Spleen (tissue), 7 donors: ENCODE results near the gene TTC12.

Source experiments
- CTCF ChIP-seq, 11 experiments: fragments of 200-600 bp in 7 of 11; fragments of 450-650 bp in 4 of 11; sonication (generic) in 4 of 11; IDR thresholded peaks in 8 of 11; conservative IDR thresholded peaks in 3 of 11; 1 replicate in 7 of 11; 2 replicates in 4 of 11; pipeline versions ENCODE4 v1.4.0 to v1.8.0; 2016 to 2021; ENCODE audit warnings: antibody characterized with exemption in 11 of 11, inconsistent platforms in 4 of 11, mild to moderate bottlenecking in 1 of 11
- POLR2A ChIP-seq, 3 donors: fragments of 450-650 bp; IDR thresholded peaks; one replicate each; pipeline ENCODE4 v1.5.1; 2017; ENCODE audit warnings: antibody characterized with exemption in 3 of 3, mild to moderate bottlenecking in 1 of 3
- donor health status: DM: no; HTN: no; CAD: no; lungs with moderate emphysema.
- donor health status: DM: no; HTN: no; CAD: no.
- donor health status: DM: no; HTN: no; CAD: no.

GRCh38 chr11:113295993-113296392, 18.4 kb upstream of the TTC12 start:
- TF ChIP-seq POLR2A (IDR thresholded peaks at IDR 0.05) (no peak), CTCF (IDR thresholded peaks at IDR 0.05 in 8 of 11, conservative IDR thresholded peaks at IDR 0.05 in 3 of 11) (no peak)
